CMK (cell line): ENCODE results near the gene XCR1.
"Not testable (repeated sequence)": the region's sequence is repeated elsewhere in the genome, so short reads cannot be mapped to it uniquely, and the experiment has no call there.

Experiments
- DNase-seq: peaks from one replicate; pipeline ENCODE4 v3.0.0-alpha.2; 2010; ENCODE audit warnings: low read depth

Gene XCR1, protein sequence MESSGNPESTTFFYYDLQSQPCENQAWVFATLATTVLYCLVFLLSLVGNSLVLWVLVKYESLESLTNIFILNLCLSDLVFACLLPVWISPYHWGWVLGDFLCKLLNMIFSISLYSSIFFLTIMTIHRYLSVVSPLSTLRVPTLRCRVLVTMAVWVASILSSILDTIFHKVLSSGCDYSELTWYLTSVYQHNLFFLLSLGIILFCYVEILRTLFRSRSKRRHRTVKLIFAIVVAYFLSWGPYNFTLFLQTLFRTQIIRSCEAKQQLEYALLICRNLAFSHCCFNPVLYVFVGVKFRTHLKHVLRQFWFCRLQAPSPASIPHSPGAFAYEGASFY

DNA sequence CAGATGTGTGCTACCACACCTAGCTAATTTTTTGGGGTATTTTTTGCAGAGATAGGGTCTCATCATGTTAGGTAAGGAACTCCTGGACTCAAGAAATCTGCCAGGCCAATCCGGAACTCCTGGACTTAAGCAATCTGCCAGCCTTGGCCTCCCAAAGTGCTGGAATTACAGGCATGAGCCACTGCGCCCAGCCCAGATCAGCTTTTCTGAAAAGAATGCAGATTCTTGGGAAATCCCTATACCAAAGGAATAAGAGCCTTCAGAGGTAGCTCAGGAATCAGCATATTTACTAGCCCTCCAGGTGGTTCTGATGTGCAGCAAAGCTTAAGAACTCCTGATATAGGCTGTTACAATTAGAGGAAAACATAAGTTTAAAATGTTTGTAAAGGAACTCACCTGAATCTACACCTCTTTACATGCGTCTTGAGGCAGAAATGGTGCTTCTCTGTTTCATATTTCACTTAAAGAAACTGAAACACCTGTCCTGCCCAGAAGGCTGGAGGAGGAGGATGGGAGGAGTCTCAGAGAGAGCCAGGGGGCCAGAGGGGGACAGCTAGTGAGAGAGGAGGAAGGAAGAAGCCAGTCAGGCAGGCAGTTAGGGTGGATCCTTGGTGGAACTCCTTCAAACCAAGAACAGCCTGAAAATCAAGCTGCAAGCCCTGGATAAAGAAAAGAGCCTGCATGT, at the start of gene XCR1:
Gene XCR1 (minus strand): TSS at position 463 of the 685 bp plus-strand sequence. CDS start 5,536 bp downstream, outside the sequence.
- no peak for DNase-seq

DNA sequence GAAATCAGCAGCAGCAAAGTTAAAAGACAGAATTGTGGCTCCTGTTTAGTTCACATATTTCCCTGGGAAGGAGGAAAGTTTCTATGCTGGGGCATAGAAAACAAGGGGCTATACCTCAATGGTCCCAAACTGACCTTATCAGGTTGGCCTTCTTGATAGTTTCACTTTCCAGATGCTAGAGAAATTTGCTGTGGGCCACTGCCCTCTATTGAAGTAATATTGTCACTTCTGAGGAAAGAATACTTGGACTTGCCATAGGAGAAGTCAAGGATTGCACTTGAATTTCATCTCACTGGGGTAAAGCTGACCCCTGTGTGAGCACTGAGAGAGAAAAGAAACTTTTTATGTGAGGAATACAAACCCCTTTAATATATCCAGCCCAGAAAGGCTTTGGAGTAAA, 49.3 kb upstream of the XCR1 start:
- DNase-seq, result no peak

DNA sequence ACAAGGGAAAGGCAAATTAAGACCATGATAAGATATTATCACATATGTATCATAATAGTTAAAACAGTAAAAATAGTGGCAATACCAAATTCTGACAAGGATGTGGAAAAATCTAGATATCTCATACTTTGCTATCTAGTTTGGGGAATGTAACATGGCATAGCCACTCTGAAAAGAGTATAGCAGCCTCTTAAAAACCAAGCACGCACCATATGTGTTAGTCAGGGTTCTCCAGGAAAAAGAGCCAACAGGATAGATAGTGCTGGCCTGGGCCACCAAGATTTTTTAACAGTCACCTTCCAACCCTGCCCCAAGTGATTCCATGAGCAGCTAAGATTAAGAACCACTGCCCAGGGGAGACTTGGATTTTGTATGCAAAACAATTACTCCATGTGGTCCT, 48.5 kb upstream of the XCR1 start:
- DNase-seq, result no peak

DNA sequence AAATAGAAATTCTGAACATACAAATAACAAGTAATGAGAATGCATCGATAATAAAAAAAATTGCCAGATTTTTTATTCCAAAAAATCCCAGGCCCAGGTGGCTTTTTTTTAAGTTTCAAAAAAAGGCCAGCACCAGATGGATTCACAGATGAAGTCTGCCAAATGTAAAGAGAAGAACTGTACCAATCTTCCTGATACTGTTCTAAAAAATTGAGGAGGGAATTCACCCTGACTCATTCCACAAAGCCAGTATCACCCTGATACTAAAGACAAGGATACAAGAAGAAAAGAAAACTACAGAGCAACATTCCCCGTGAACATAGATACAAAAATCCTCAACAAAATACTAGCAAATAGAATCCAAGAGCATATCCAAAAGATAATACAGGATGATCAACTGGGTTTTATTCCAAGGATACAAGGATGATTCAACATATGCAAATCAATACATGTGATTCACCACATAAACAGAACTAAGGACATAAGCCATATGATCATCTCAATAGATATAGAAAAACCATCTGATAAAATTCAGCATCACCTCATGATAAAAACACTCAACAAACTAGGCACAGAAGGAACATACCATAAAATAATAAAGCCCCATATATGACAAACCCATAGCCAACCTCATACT, 44.1 kb upstream of the XCR1 start:
- DNase-seq, result no peak

DNA sequence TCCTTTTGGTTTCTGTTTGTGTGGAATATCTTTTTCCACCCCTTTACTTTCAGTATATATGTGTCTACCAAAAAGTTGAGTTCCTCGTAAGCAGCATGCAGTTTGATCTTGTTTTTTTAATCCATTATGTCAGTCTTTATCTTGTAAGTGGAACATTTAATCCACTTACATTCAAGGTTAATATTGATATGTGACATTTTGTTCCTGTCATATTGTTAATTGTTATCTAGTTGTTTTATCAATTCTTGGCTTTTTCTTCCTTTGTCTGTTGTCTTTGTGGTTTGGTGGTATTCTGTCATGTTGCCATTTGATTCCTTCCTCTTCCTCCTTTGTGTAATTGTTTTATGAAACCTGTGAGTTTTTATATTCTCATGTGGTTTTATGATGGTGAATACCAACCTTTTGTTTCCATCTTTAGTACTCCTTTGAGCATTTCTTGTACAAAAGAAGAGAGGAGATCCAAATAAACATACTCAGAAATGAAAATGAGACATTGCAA, 43.4 kb upstream of the XCR1 start:
- DNase-seq, result no peak

DNA sequence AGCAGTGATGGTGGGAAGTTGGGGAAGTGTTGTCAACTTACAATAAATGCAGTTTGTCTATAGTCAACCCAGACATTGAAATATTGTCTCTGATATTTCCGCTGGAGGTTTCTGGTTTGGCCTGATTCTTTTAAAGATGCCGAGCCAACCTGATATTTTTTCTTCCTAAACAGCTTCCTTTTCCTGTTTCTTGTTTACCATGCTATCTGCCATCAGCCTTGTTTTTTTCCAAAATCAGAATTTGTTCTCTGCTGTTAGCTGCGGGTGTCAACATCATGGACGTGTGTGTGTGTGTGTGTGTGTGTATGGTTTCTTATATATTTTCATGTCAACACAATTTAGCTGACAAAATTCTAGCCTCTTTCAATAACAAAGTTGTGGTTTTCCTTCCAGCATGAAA, 41.2 kb upstream of the XCR1 start:
- DNase-seq, result no peak

DNA sequence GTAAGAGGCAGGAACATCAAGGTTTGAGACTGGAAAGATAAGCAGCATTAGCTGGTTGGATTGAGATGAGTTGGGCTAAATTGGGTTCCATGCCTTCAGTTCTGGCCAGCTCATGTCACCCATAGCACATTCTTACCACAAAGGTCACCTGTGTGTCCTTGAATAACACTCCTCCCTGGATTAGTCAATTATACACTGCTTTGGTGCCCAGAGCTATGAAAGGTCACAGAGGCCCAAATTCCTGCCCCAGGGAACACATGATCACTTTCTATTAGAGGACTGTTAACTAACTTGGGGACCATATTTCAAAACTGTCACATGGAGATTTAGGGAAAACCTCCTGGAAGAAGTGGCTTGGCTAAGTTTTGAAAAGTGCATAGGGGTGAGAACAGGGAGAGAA, 40.1 kb upstream of the XCR1 start:
- no peak for DNase-seq

DNA sequence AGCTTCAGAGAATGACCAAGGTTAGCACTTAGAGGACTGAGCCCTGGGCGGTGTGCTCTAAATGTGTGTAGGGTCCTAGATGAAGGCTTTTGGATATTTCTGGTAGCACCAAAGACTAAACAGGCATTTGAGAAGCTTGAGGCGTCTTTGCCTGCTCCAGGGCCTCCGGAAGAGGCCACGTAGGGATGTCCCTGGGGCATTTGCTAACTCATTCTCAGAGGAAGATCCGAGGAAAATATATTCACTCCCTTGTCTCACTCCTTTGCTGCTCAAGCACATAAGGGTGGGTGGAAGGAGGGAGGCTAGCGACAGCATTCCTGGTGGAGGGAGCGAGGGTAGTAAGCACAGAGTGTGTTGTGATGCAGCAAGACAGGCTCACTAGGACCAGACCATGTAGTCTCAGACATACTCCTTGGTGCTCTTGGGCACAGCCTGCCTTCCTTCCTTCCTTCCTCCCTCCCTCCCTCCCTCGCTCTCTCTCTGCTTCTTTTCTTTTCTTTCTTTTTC, 38.5 kb upstream of the XCR1 start:
- no peak for DNase-seq

DNA sequence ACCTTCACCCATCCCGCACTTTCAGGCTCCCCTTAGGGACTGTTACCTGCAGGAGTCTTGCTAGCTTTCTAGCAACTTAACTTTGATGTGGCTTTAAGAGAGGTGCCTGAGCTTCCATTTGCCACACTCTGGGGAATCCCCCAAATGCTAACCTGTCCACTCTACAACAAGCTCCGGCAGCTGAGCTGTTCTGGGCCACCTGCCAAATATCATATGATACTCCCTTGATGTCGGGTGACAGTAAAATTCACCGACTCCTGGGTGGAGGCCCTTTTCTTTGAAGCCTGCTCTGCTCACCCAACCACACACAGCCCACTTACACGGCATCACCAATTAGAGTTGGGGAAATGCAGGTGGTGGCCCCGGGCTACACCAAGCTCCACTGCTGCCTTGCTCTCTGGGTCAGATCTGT, 38.0 kb upstream of the XCR1 start:
- no peak for DNase-seq

DNA sequence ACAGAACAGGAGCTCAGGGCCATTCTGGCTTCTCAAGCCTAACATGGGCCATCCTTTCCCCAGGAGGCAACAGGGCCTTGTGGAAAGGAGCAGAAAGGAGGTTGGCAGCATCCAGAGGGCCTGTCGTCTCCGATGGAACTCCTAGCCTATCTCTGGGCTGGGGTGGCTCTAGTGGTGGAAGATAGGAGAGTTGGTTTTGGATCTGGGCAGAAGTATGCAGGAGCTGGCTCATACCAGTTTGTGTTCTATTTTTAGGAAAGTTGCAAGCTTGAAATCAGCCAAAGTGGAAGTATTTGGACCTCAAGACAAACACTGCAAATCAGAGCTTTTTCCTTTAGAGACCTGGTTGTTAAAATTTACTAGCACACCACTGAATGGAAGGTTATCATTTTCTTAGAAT, 35.4 kb upstream of the XCR1 start:
- DNase-seq, result no peak

DNA sequence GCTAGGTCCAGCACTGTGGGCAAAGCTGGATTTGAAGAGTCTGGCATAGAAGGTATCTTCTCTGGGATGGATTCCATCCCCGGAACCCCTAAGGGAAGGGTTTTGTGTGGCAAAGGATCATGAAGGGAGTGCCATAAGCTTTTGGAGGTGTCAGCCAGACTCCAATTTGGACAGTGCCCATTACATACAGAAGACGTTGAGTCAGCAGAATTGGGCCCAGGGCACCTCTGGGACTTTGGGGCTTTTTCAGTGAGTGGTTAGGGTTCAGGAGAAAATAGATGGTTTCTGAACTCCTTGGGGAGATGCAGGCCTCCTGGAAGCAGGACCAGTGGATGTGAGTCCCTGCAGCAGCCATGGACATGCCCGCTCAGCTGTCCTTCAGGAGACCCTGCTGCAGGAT, 34.6 kb upstream of the XCR1 start:
- DNase-seq, result no peak

DNA sequence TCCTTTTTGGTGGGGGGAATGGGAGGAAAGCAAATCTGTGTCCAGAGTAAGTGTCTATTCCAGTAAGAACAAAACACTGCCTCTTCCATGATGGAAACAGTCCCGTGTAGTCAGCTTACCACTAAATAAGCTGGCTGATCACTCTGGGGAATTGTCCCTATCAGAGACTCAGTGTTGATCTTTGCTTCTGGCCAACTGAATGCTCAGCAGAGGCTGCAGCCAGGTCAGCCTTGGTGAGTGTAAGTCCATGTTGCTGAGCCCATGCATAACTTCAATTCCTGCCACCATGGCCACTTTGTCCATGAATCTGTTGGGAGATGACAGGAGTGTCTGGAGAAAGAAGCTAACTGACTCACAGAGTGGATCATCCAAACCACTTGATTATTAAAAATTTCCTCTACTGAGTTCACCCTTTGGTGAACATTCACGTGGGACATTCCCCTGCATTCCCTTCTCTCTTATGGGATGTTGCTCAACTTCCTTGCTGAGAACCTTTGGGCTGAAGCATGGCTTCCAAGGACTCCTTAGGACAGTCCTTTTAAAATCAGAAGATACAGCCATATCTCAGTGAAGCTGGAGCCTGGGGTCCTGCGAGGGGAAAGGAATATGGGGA, 33.9 kb upstream of the XCR1 start:
- DNase-seq, result no peak

DNA sequence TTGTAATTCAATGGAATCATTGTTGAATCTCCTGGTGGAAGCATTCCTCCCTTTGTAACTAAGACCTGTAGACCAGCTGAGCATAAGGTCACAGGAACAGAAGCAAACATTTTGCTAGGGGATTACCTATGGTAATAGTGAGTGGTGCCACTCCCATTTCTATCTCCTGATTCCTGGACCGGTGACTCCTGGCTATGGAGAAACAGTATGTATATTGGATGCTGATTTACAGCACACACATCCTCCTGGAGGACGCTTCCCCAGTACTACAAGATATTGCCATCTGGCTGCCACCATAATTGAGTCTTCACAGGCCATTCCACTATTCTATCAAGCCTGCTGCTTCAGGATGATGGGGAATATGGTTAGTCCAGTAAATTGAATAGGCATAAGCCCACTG, 33.3 kb upstream of the XCR1 start:
- DNase-seq, result no peak

DNA sequence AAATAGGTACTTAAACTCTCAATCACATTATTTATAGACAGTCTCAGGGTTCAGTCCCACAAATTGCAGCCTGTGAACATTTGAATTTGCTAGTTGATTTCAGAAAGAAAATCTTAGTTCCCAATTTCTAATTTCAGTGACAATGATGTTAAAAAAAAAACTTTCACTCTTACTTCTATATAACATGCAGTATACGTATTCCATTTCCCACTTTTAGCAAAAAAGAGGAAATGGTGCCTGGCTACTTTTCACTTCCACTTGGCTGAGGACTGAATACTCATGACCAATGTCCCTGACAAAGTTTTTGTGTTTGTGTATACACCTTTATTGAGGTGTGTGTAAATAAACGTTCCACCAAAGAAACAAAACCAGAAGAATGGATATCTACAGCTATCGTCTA, 32.1 kb upstream of the XCR1 start:
- DNase-seq, result no peak

DNA sequence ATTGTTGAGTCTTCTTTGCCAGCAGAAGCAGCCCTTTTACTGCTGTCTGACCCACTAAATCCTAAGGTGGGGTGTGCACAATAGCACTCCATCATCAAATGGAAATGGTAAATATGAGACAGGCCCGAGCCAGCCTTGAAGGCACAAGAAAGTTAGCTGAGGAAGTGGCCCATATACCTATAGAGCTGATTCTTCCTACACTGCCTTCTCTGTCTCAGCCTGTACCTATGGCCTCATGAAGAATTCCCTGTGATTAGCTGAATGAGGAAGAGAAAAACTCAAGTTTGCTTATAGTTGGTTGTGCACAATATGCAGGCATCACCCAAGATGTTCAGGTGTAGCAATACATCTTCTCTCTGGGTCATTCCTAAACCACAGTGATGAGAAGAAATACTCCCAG, 31.7 kb upstream of the XCR1 start:
- DNase-seq, result no peak

DNA sequence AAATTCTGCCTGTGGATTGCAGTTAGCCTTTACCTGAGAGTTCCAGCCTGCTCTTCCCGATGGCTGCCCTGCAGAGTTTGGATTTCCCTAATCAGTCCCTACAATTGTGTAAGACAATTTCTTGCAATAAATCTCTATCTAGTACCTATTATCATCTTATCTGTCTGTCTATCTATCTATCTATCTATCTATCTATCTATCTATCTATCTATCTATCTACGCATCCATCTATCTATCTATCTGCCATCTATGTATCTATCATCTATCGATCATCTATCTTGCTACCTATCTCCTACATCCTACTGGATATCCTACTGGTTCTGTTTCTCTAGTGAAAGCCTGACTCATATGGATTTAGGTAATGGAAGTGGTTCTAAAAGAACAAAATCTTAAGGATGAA, 30.4 kb upstream of the XCR1 start:
- DNase-seq, result no peak

DNA sequence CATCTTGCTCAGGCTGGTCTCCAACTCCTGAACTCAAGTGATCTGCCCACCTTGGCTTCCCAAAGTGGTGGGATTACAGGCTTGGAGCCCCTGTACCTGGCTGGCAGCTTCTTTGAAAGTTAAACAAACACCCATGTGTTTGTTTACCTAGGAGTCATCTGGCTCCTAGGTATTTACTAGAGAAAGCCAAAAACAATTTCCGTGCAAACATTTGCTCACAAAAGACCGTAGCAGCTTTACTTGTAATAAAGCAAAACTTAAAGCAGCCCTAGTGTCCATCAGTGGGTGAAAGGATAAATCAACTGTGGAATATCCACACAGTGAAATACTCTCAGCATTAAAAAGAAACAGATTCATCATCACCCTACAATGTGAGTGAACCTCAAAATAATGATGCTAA, 29.4 kb upstream of the XCR1 start:
- no peak for DNase-seq

DNA sequence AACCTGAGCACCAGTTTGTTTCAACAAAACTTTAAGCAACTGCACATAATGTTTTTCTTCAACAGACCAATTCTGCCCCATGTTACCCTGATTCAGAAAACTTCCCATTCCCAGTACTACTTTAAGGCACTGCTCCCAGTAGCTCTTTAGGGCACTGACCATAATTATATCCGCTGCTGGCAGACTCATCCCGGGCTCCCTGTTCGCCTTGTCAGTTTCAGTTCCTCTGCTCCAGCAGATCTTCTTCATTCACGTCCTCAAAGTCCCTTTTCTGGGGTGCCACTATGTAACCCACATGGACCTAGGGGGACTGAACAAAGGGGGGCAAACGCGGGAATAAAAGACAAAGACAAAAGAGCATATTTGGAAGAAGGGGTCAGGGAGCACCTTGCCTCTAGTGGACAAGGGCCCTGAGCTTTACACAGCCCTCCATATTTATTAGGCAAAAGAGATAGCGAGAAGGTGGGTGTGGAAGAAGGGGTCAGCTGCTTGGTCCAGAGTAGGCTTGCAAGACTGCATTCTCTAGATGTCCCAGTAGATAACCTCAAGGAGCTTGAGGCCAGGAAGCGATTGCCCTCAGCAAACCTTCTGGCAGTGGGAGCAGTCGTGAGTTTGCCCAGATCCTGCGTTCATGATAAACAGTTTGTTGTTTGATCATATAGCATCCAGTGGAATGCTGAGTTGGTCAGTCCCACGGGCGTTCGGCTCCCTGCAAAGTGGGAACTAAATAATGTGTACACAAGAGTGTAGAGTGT, 26.7 kb upstream of the XCR1 start:
- DNase-seq, result not testable (repeated sequence)

DNA sequence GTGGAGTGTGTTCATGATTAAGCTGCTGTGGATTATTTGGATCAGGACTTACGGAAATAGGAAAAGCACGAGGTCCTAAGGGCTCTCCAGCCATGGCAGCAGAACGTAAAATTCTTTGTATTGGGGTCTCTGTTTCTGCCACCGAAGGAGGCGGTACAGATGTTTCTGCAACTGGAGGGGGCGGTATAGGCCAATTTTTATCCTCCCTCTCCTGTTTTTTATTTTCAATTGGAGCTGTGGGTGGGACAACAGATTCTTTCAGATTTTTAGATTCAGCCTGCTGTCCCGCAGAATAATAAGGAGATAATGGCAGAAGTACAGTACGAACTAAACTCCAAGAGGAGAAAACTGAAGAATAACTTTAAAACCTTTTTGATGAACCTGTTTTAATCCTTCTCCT, 26.0 kb upstream of the XCR1 start:
- DNase-seq, result not testable (repeated sequence)

DNA sequence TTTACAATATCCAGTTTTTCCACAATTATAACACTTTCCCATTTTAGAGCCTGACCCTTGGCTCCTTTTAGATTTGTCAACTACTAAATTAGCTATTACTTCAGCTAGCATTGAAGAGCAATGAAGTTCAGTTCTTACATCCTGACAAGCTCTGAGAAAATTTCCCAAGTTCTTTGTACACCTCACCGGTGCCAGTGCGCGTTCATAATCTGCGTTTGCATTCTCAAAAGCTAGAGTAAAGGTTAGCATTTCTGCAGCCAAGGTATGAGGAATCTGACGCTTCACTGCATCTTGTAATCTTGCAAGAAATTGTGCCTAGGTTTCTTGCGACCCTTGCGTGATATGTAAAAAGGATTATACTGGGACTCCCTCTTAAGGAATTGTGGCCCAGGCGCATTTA, 25.2 kb upstream of the XCR1 start:
- no peak for DNase-seq

DNA sequence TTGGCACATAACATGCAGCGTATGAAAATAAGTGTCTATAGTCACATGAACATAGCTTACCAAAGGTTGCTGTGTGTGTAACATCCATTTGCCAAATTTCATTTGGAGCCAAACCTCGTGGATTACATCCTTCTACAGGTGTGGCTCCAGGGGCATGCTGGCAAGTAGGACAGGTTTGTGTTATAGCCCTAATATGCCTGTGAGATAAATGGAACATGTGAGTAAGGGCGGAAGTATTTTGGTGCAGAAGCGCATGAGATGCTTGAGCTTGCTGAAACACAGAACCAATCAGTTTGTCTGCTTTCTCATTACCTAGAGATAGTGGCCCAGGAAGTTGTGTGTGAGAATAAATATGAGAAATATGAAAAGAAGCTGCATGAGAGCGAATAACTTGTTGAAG, 21.8 kb upstream of the XCR1 start:
- DNase-seq, result no peak

DNA sequence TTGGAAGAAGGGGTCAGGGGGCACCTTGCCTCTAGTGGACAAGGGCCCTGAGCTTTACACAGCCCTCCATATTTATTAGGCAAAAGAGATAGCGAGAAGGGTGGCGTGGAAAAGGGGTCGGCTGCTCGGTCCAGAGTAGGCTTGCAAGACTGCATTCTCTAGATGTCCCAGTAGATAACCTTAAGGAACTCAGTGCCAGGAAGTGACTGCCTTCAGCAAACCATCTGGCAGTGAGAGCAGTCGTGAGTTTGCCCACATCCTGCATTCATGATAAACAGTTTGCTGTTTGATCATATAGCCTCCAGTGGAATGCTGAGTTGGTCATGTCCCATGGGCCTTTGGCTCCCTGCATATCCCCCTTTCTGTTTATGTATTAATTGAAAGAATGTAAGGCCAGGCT, 18.9 kb upstream of the XCR1 start:
- DNase-seq, result peak; percentile 36
